Measurements from ENCODE around the gene ATXN7L3. TPM values are rescaled to one million over a fixed set of nuclear protein-coding genes. Genes with fewer than 3 reads are reported as not detected.
"Not testable (repeated sequence)": the region's sequence is repeated elsewhere in the genome, so short reads cannot be mapped to it uniquely, and the experiment has no call there.

Gene ATXN7L3
- total and polyA plus RNA-seq, 4 donors: 41.9 to 118 (median 78.4) TPM

GRCh38 chr17:44164476-44164875 lies 35.2 kb downstream of the ATXN7L3 start:
- H3K4me1 ChIP-seq (ENCODE audit: control insufficient read depth, insufficient read depth, low read length): peaks cover 18% of the 10 kb centered on the region

GRCh38 chr17:44159519-44160210 lies 40.0 kb downstream of the ATXN7L3 start:
- Histone ChIP-seq H3K9me3 (ENCODE audit: control insufficient read depth, insufficient read depth, low read length) (no peaks in the 10 kb centered on the region), H3K27me3 (ENCODE audit: control insufficient read depth, insufficient read depth, low read length) (no peaks in the 10 kb centered on the region), H3K27ac (ENCODE audit: low read depth, low read length) (no peak overlapping the region), H3K4me3 (ENCODE audit: low read depth, low read length) (no peak overlapping the region), H3K4me1 (ENCODE audit: control insufficient read depth, insufficient read depth, low read length) (no peaks in the 10 kb centered on the region), H3K36me3 (ENCODE audit: control insufficient read depth, insufficient read depth, low read length) (peaks cover 11% of the 10 kb centered on the region)
- 95% methylated on average over 13 of the region's 15 CpGs for WGBS (ENCODE audit: insufficient coverage)
- DNase-seq (ENCODE audit: low read depth in 4 of 6, low spot score in 6 of 6): no peak

More at GRCh38 chr17:44164476-44164875, 35.2 kb downstream of the ATXN7L3 start:
- peaks cover 7% of the 10 kb centered on the region for H3K36me3 ChIP-seq (ENCODE audit: control insufficient read depth, insufficient read depth, low read length)
- no peaks in the 10 kb centered on the region for H3K27me3 ChIP-seq (ENCODE audit: control insufficient read depth, insufficient read depth, low read length)
- no peak for DNase-seq (ENCODE audit: low read depth in 4 of 6, low spot score in 6 of 6)
- H3K9me3 ChIP-seq (ENCODE audit: control insufficient read depth, insufficient read depth, low read length): no peaks in the 10 kb centered on the region
- no peak overlapping the region for H3K4me3 ChIP-seq (ENCODE audit: low read depth, low read length)
- no CpG with 5 or more reads among the region's 1 CpG for WGBS (ENCODE audit: insufficient coverage)
- no peak overlapping the region for H3K27ac ChIP-seq (ENCODE audit: low read depth, low read length)

GRCh38 chr17:44155488-44155887 lies 44.2 kb downstream of the ATXN7L3 start:
- no peaks in the 10 kb centered on the region for H3K9me3 ChIP-seq (ENCODE audit: control insufficient read depth, insufficient read depth, low read length)

GRCh38 chr17:44152875-44153274 lies 46.8 kb downstream of the ATXN7L3 start:
- H3K27ac ChIP-seq (ENCODE audit: low read depth, low read length): no peak overlapping the region
- DNase-seq (ENCODE audit: low read depth in 4 of 6, low spot score in 6 of 6): no peak
- no peaks in the 10 kb centered on the region for H3K9me3 ChIP-seq (ENCODE audit: control insufficient read depth, insufficient read depth, low read length)
- no peaks in the 10 kb centered on the region for H3K27me3 ChIP-seq (ENCODE audit: control insufficient read depth, insufficient read depth, low read length)
- H3K36me3 ChIP-seq (ENCODE audit: control insufficient read depth, insufficient read depth, low read length): peaks cover 10% of the 10 kb centered on the region
- no CpG with 5 or more reads among the region's 4 CpGs for WGBS (ENCODE audit: insufficient coverage)
- H3K4me3 ChIP-seq (ENCODE audit: low read depth, low read length): no peak overlapping the region
- no peaks in the 10 kb centered on the region for H3K4me1 ChIP-seq (ENCODE audit: control insufficient read depth, insufficient read depth, low read length)

More at GRCh38 chr17:44155488-44155887, 44.2 kb downstream of the ATXN7L3 start:
- no peak for DNase-seq (ENCODE audit: low read depth in 4 of 6, low spot score in 6 of 6)
- H3K27ac ChIP-seq (ENCODE audit: low read depth, low read length): no peak overlapping the region
- peaks cover 4% of the 10 kb centered on the region for H3K36me3 ChIP-seq (ENCODE audit: control insufficient read depth, insufficient read depth, low read length)
- H3K4me1 ChIP-seq (ENCODE audit: control insufficient read depth, insufficient read depth, low read length): no peaks in the 10 kb centered on the region
- H3K27me3 ChIP-seq (ENCODE audit: control insufficient read depth, insufficient read depth, low read length): no peaks in the 10 kb centered on the region
- no peak overlapping the region for H3K4me3 ChIP-seq (ENCODE audit: low read depth, low read length)
- WGBS (ENCODE audit: insufficient coverage): 88% methylated on average over 2 of the region's 2 CpGs

GRCh38 chr17:44149750-44150329 lies 49.8 kb downstream of the ATXN7L3 start:
- Histone ChIP-seq H3K27me3 (ENCODE audit: control insufficient read depth, insufficient read depth, low read length) (no peaks in the 10 kb centered on the region), H3K9me3 (ENCODE audit: control insufficient read depth, insufficient read depth, low read length) (no peaks in the 10 kb centered on the region), H3K4me3 (ENCODE audit: low read depth, low read length) (no peak overlapping the region), H3K27ac (ENCODE audit: low read depth, low read length) (no peak overlapping the region), H3K36me3 (ENCODE audit: control insufficient read depth, insufficient read depth, low read length) (peaks cover 15% of the 10 kb centered on the region), H3K4me1 (ENCODE audit: control insufficient read depth, insufficient read depth, low read length) (no peaks in the 10 kb centered on the region)
- DNase-seq (ENCODE audit: low read depth in 4 of 6, low spot score in 6 of 6): no peak
- 100% methylated on average over 3 of the region's 4 CpGs for WGBS (ENCODE audit: insufficient coverage)

DNA sequence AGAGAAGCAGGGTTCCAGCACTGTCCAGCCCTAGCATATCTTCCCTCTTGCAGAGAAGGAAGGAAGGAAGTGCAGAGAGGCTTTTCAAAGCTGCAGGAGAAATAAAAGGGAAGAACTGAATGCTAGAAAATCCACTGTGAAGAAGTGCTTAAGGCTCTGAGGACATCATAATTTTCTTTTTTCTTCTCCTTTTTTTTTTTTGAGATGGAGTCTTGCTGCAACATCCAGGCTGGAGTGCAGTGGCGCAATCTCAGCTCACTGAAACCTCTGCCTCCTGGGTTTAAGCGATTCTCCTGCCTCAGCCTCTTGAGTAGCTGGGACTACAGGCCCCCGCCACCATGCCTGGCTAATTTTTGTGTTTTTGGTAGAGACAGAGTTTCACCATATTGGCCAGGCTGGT lies 50.6 kb downstream of the ATXN7L3 start:
- H3K9me3 ChIP-seq (ENCODE audit: control insufficient read depth, insufficient read depth, low read length); DNase-seq (ENCODE audit: low read depth in 4 of 6, low spot score in 6 of 6); H3K27ac ChIP-seq (ENCODE audit: low read depth, low read length); H3K4me3 ChIP-seq (ENCODE audit: low read depth, low read length); H3K4me1 ChIP-seq (ENCODE audit: control insufficient read depth, insufficient read depth, low read length); H3K27me3 ChIP-seq (ENCODE audit: control insufficient read depth, insufficient read depth, low read length): not testable (repeated sequence)
- peaks cover 15% of the 10 kb centered on the region for H3K36me3 ChIP-seq (ENCODE audit: control insufficient read depth, insufficient read depth, low read length)
- WGBS (ENCODE audit: insufficient coverage): 100% methylated on average over 2 of the region's 3 CpGs

- peaks cover 2% of the 10 kb centered on the region for H3K4me1 ChIP-seq (ENCODE audit: control insufficient read depth, insufficient read depth, low read length)
- no peaks in the 10 kb centered on the region for H3K27me3 ChIP-seq (ENCODE audit: control insufficient read depth, insufficient read depth, low read length)
- H3K36me3 ChIP-seq (ENCODE audit: control insufficient read depth, insufficient read depth, low read length): peaks cover 15% of the 10 kb centered on the region
- no peak overlapping the region for H3K27ac ChIP-seq (ENCODE audit: low read depth, low read length)
- no peak overlapping the region for H3K4me3 ChIP-seq (ENCODE audit: low read depth, low read length)
- no peak for DNase-seq (ENCODE audit: low read depth in 4 of 6, low spot score in 6 of 6)
- WGBS (ENCODE audit: insufficient coverage): 94% methylated on average over 4 of the region's 4 CpGs
- no peaks in the 10 kb centered on the region for H3K9me3 ChIP-seq (ENCODE audit: control insufficient read depth, insufficient read depth, low read length)
Observed at GRCh38 chr17:44147812-44148211, 51.9 kb downstream of the ATXN7L3 start.

DNA sequence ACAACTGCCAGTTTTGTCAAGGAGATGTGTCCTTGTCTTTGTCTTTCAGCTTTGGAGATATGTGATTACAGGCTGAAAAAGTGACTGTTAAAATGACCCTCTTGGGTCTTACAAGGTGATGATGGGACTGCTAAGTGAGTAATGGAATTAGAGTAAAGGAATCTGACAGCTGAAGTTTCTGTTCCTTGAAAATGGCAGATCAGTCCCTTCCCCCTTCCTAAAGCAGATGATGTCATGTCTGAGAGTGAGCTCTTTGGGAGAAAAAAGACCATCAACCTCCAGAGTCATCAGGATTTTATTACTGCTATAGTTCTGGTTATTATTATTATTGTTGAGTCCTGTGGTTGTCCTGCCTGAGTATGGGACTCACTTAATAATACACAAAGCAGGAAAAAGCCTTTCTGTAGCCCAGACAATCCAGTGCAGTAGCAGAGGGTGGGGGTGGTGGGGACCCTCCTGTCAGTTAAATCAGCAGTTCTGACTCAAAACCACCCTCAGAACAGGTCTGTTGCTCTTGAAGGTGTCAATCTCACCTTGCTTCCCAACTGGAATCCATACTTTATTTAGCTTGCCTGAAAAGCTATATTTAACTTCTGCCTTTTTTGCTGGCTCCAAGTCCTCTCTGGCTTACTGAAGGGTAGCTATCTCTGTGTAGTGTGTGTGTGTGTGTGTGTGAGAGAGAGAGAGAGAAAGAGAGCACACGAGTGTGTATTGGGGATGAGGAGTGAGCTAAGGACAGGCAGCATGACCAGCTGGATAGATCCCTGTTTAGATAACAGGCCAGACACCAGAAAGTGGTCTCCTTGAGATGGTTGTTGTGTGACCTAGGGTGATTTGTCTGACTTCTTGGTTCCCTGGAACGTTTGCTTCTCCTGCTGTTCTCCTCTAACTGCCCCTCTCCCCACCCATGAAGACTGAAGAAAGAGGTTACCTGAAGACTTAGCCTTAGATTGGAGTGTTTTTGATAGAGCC lies 53.0 kb downstream of the ATXN7L3 start:
- WGBS (ENCODE audit: insufficient coverage): 47% methylated on average over 1 of the region's 2 CpGs
- H3K27ac ChIP-seq (ENCODE audit: low read depth, low read length): no peak overlapping the region

DNA sequence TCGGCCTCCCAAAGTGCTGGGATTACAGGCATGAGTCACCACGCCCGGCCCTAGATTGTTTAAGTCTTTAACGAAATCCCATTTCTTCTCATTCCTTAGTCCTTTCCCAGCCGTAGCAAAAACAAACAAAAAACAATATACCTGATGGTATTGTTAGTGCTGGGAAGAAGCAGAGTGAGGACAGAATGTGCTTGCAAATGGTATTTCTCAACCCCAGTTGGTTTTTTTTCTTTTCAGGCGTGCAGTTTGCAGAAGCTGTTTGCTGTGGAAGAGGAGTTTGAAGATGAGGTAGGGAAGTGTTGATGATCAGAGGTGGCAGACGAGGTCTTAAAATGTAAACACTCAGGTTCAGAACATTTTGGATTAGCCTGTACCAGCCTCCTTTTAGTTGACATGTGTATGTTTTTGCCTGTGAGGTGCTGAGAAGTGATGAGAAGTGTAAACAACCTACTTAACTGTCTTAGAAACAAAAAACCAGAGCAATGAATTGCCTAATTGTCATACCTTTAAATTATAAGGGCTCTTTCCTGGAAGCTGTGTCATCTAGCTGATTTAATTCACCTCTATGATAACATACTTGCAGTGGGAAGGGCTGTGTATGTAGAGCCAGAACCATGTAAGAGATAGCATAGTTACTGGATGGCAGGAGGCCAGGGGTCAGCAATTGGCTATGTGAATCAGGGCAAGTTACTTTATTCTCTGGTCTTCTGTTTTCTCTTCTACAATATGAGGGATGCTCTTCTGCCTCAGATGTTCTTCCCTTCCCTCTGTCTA lies 54.5 kb downstream of the ATXN7L3 start:
- no peak for DNase-seq (ENCODE audit: low read depth in 4 of 6, low spot score in 6 of 6)
- Histone ChIP-seq H3K36me3 (ENCODE audit: control insufficient read depth, insufficient read depth, low read length) (peaks cover 15% of the 10 kb centered on the region), H3K9me3 (ENCODE audit: control insufficient read depth, insufficient read depth, low read length) (no peaks in the 10 kb centered on the region), H3K4me1 (ENCODE audit: control insufficient read depth, insufficient read depth, low read length) (peaks cover 16% of the 10 kb centered on the region), H3K27ac (ENCODE audit: low read depth, low read length) (peak overlapping the region; percentile 19), H3K27me3 (ENCODE audit: control insufficient read depth, insufficient read depth, low read length) (no peaks in the 10 kb centered on the region), H3K4me3 (ENCODE audit: low read depth, low read length) (no peak overlapping the region)
- 89% methylated on average over 3 of the region's 7 CpGs for WGBS (ENCODE audit: insufficient coverage)

More for the DNA sequence above, 53.0 kb downstream of the ATXN7L3 start:
- peaks cover 15% of the 10 kb centered on the region for H3K36me3 ChIP-seq (ENCODE audit: control insufficient read depth, insufficient read depth, low read length)
- DNase-seq (ENCODE audit: low read depth in 4 of 6, low spot score in 6 of 6): peak in 1 of 6 donors; percentile 35
- H3K9me3 ChIP-seq (ENCODE audit: control insufficient read depth, insufficient read depth, low read length): no peaks in the 10 kb centered on the region
- H3K4me3 ChIP-seq (ENCODE audit: low read depth, low read length): no peak overlapping the region
- peaks cover 12% of the 10 kb centered on the region for H3K4me1 ChIP-seq (ENCODE audit: control insufficient read depth, insufficient read depth, low read length)
- no peaks in the 10 kb centered on the region for H3K27me3 ChIP-seq (ENCODE audit: control insufficient read depth, insufficient read depth, low read length)

All from spinal cord (tissue), 10 donors.